ENCODE data around the gene TTC28.
A peak's percentile ranks its signal among the peaks of the same experiment; 100 is the strongest.
"Not testable (repeated sequence)": the region's sequence is repeated elsewhere in the genome, so short reads cannot be mapped to it uniquely, and the experiment has no call there.

Gene TTC28

DNA sequence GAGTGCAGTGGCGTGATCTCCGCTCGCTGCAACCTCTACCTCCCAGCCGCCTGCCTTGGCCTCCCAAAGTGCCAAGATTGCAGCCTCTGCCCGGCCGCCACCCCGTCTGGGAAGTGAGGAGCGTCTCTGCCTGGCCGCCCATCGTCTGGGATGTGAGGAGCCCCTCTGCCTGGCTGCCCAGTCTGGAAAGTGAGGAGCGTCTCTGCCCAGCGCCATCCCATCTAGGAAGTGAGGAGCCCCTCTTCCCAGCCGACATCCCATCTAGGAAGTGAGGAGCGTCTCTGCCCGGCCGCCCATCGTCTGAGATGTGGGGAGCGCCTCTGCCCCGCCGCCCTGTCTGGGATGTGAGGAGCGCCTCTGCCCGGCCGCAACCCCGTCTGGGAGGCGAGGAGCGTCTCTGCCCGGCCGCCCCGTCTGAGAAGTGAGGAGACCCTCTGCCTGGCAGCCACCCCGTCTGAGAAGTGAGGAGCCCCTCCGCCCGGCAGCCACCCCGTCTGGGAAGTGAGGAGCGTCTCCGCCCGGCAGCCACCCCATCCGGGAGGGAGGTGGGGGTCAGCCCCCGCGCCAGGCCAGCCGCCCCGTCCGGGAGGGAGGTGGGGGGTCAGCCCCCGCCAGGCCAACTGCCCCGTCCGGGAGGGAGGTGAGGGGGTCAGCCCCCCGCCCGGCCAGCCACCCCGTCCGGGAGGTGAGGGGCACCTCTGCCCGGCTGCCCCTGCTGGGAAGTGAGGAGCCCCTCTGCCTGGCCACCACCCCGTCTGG lies 126.4 kb downstream of the TTC28 start:
- DNase-seq, result not testable (repeated sequence)

DNA sequence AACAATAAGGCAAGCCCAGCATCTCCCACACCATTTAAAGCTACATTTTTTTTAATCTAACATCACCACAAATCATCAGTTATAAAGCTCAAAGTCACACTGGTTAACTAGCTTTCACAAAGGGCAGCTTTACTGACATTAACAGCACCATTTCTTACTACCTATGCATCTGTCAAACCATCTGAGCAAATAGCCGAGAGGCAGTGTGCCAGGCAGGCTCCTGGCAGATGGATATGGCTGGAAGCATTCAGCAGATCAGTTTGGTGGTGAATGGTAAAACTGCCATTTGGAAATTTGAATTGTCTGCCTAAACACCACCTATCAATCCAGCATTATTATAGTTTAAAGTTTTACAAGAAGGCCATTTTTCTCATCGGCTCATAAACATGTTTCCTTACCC lies 131.2 kb downstream of the TTC28 start:
- DNase-seq, result no peak

DNA sequence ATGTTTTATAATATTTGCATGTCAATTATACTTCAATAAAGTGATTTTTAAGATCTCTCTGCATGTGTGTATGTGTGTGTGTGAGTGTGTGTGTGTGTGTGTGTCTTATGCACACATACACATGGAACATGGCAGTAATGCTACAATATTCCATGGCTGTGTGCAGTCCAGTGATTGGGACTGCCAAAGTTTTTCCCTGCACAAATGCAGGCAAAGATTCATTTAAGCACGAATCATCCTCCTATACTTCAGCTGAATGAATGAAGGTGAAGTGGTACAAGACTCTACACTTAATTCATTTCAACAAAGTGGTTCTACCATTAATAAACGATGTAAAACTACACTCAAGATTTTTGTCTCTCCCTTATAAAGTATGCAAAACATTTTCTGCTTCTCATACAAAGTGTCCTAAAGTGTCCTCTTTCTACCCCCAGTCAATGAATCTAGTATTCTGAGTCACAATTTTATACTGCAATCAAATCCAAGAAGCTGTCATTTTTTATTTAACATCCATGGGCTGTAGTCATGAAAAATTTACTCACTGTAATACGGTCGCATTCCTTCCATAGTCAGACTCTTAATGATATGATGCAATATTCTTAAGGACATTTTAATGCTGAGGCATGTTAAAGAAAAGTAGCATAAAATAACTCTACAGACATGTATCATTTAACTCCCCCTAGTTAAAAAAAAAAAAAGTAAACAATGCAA lies 132.4 kb downstream of the TTC28 start:
- no peak for DNase-seq

DNA sequence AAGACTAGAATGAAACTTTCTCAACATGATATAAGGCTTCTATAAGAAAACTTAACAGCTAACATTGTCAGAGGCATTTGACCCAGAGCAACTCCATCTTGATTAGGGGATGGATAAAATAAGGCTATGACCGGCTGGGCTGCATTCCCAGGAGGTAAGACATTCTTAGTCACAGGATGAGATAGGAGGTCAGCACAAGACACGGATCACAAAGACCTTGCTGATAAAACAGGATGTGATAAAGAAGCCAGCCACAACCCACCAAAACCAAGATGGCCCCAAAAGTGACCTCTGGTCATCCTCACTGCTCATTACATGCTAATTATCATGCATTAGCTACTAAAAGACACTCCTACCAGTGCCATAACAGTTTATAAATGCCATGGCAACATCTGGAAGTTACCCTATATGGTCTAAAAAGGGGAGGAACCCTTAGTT lies 135.2 kb downstream of the TTC28 start:
- DNase-seq, result no peak

DNA sequence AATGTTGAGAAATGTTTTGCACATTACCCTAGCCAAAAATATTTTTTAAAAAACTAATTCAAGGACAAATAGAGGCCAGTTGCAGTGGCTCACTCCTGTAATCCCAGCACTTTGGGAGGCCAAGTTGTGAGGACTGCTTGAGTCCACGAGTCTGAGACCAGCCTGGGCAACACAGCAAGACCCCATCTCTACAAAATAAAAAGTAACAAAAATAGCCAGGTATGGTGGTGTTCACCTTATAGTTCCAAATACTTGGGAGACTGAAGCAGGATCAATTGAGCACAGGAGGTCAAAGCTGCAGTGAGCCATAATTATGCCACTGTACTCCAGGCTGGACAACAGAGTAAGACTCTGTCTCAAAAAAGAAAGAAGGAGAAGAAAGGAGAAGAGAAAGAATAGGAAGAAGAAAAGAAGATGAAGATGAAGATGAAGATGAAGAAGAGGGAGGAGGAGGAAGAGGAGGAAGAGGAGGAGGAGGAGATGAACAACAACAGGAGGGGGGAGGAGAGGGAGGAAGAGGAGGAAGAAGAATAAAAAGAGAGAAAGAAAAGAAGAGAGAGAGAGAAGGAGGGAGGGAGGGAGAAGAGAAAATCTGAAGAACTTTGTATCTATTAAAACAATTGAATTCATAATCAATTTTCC lies 136.5 kb downstream of the TTC28 start:
- no peak for DNase-seq

DNA sequence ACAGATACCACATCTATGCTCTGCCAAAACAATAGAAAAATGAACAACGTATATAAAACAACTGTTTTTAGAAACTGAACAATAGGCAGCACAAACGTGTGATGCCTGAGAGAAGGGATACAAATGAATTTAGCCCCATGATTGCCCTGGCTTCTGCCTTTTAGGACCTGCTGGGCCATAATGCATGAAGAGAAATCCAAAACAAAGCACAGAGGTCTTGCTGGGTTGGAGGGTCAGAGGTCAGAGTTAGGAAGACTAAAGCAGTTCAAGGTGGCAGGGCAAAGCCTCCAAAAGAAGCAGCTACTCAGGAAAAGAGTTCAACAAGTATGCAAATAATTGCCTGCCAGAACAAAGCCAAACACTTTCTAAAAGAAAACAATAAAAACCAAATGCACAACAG lies 138.5 kb downstream of the TTC28 start:
- no peak for DNase-seq

DNA sequence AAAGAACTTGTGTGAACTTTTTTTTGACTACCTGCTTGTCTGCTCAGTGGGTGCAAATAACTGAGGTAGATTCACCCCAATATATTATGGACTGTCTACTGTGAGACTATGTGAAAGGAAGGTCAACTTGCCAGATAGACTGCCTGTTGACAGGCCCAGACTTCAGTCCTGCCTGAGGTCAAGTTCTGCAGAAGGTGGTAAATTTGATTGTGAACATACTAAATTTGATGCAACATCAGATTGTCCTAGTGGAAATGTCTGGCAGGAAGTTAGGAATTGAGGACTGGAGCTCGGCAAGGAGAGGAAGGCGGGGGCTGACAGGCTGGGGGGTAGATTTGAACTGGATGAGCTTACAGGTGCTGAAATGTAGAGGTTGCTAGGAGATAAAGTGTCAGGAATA lies 140.7 kb downstream of the TTC28 start:
- DNase-seq, result no peak

DNA sequence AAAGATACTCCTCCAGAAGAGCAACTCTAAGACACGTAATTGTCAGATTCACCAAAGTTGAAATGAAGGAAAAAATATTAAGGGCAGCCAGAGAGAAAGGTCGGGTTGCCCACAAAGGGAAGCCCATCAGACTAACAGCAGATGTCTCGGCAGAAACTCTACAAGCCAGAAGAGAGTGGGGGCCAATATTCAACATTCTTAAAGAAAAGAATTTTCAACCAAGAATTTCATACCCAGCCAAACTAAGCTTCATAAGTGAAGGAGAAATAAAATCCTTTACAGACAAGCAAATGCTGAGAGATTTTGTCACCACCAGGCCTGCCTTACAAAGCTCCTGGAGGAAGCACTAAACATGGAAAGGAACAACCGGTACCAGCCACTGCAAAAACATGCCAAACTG lies 149.1 kb downstream of the TTC28 start:
- DNase-seq, result not testable (repeated sequence)

DNA sequence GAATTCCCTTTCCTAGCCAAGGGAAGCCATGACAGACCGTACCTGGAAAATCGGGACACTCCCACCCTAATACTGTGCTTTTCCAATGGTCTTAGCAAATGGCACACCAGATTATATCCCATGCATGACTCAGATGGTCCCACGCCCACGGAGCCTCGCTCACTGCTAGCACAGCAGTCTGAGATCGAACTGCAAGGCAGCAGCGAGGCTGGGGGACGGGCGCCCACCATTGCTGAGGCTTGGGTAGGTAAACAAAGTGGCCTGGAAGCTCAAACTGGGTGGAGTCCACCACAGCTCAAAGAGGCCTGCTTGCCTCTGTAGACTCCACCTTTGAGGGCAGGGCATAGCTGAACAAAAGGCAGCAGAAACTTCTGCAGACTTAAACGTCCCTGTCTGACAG lies 150.5 kb downstream of the TTC28 start:
- DNase-seq, result not testable (repeated sequence)

DNA sequence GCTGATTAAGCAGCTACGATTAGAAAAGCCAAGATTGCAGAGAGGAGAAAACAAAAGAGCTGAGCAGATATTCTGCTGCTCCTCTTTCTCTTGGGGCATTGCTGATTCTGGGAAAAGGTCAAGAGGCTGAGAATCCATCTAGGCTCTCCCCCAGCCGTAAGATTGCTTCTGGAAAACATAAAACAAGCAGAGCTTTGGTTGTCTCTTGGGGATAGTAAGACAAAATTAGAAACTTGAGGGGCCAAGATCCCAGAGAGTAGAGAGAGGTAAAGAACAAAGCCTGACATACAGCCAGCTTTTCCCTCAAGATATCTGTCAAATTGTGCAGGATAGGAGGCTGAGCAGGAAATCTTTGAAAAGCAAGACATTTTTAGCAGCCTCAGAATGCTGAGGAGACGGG lies 158.2 kb downstream of the TTC28 start:
- no peak for DNase-seq

DNA sequence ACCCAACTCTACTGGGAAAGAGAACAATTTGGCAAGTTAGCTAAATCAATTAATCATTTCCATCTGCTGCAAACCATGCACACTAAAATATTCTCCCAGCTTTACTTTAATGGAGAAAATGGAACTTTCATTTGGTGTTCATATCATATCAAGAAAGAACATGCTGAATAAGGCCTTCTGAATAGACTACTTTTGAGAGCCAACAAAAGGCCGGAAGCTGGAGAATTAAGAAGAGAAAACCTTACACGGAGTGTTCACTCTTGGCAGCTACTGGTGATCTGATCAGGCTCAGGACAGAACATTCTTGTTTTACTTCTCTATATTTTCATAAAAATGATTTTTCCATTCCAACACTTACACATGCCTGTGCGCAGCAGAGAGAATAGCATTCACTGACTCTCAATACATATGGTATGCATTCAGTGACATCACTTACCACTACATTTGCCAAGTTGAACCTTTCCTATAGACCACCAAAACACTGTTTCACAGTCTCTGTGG lies 165.3 kb downstream of the TTC28 start:
- no peak for DNase-seq

DNA sequence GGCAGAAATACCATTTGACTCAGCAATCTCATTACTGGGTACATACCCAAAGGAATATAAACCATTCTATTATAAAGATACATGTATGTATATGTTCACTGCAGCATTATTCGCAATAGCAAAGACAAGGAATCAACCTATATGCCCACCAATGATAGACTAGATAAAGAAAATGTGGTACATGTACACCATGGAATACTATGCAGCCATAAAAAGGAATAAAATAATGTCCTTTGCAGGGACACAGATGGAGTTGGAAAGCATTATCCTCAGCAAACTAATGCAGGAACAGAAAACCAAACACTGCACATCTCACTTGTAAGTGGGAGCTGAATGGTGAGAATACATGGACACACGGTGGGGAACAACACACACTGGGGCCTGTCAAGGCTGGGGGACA lies 167.3 kb downstream of the TTC28 start:
- DNase-seq, result not testable (repeated sequence)

DNA sequence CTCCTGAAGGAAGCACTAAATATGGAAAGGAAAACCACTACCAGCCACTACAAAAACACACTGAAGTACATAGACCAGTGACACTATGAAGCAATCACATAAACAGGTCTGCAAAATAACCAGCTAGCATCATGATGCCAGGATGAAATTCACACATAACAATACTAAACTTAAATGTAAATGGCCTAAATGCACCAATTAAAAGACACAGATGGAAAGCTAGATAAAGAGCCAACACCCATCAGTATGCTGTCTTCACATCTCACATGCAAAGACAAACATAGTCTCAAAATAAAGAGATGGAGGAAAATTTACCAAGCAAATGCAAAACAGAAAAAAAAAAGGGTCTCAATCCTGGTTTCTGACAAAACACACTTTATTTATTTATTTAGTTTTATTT lies 171.7 kb downstream of the TTC28 start:
- DNase-seq, result peak; percentile 17 to 19

DNA sequence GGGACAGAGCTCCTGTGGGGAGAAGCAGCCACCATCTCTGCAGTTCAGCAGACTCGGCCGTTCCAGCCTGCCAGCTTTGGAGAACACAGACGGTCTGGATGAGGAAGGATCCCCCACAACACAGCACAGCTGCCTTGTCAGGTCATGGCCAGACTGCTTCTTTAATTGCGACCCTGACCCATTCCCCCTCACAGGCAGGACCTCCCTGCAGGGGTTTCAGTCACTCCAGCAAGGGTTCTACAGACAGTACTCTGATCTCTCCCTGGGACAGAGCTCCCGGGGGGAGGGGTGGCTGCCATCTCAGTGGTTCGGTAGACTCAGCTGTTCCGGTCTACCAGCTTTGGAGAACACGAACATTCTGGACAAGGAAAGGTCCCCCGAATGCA lies 173.5 kb downstream of the TTC28 start:
- peak; percentile 29 to 44 for DNase-seq

DNA sequence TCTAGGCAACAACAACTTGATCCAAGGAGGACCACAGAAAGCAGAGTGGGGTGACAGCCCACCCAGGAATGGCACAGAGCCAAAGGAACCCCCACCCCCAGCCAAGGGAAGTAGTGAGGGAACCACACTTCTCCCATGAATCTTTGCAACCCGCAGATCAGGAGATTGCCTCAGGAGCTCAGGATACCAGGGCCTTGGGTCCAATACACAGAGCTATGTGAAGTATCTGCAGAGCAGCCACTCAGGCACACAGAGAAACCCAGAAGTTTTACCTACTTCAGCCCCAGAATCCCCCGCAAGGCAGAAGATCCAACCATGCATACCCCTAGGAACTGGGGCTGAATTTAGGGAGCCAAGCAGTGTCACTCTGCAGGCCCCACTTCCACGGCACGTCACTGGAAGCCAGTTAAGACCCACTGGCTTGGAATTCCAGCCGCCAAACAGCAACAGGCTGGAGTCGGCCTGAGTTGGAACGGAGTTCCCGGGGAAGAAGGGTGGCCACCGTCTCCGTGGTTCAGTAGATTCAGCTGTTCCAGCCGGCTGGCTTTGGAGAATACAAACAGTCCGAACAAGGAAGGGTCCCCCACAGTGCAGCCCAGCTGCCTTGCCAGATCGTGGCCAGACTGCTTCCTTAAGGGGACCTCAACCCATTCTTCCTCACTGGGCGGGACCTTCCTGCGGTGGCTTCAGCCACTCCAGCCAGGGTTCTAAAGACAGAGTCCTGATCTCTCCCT lies 174.1 kb downstream of the TTC28 start:
- DNase-seq, result peak in 1 of 2 experiments; percentile 25

DNA sequence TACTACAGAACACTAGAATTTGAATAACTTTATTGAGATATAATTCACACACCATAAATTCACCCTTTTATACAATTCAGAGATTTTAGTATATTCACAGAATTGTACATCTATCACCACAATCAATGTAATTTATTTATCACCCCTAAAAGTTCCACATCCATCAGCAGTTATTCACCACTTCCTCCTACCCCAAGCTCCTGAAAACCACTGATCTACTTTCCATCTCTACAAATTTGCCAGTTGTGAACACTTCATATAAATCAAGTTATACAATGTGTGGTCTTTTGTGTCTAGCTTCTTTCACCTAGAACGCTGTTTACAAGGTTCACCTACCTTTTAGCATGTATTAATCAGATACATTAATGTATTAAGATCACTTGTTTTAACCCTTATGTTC lies 179.6 kb downstream of the TTC28 start:
- DNase-seq, result peak in 1 of 2 experiments; percentile 15

DNA sequence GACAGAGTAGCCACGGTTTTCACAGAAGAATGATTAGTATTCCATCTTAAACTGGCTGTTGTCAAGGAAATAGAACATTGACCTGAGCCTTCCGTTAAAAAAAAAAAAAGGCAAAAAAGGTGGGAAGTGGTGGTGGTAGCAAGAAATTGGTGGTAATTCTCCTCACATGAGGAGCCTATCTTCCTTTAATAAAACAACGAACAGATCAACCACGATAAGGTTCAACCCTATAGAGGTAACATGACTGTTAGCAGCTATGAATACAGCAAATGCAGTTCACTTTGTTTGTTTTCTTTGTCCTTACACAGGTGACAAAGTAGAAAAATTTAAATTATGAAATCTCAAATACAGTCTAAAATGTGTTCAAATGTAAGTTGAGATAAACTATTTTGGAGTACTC lies 181.6 kb downstream of the TTC28 start:
- no peak for DNase-seq

DNA sequence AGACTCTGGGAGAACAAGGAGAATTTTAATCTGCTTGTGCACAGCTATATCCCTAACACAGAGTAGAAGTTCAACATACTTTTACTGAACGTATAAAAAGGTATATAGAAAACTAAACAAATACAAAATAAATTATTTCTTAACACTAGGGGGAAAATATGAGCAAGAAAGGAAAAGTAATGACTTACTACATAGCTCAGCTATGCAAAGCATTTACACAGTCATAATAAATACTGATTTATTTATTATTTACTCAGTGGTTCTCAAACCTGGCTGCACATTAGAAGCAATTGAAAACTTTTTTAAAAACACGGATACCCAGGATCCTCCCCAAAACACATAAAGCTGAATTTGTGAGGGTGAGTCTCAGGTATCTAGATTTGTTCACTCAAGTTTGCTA lies 182.5 kb downstream of the TTC28 start:
- no peak for DNase-seq

DNA sequence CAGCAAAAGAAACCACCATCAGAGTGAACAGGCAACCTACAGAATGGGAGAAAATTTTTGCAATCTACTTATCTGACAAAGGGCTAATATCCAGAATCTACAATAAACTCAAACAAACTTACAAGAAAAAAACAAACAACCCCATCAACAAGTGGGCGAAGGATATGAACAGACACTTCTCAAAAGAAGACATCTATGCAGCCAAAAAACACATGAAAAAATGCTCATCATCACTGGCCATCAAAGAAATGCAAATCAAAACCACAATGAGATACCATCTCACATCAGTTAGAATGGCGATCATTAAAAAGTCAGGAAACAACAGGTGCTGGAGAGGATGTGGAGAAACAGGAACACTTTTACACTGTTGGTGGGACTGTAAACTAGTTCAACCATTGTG lies 188.4 kb downstream of the TTC28 start:
- DNase-seq, result not testable (repeated sequence)

DNA sequence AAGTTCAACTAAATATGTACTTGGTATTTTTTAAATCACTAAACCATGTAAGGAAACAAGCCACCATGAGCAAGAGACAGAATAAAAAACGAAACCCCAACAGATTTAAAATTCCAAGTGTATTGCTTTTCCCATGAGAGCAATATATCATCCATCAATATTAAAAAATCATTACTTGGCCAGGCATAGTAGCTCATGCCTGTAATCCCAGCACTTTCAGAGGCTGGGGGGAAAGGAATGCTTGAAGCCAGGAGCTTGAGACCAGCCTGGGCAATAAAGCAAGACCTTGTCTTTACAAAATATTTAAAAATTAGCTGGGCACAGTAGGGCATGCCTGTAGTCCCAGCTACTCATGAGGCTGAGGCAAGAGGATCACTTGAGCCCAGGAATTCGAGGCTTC lies 190.8 kb downstream of the TTC28 start:
- no peak for DNase-seq

DNA sequence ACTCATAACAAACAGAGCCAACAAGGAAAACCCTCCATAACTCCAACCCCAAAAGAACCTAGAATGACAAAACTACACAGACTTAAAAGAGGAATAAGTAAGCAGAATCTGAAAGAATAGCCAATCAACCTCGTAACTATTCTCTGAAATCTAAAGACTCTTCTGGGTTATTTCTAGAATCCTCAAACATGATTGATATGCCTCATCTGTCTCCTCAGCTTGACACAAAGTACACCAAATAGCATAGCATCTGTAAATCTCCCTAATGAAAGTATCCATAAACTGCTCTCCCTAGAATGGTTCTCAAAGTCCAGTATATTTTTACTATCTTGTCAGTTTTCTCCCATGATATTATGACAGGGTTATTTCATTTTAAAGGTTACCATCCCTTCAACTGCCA lies 195.0 kb downstream of the TTC28 start:
- no peak for DNase-seq

DNA sequence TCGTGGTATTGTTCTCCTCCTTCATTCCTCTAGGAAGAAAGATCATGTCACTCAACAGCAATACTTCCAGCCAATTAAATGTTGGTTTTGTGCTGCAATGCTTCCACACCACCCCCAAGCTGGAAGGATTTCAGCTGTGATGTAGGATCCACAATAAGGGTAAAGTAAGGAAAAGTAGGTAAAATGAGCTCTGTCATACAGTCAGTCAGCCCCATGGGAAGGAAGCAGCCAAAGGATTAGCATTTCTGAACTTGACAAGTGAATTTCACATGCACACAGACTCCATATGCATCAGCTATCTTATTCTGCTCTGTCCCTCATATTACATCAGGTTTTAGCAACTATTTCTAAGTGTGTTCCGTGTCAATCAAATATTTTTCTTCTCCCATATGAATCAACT lies 197.9 kb downstream of the TTC28 start:
- DNase-seq, result no peak

Data from Kasumi-1 (cell line).